H9 (cell line): ENCODE results near the gene CDH7. TPM values are rescaled to one million over a fixed set of nuclear protein-coding genes. Genes with fewer than 3 reads are reported as not detected.

Experiments
- DNase-seq: peaks from one replicate; pipeline ENCODE4 v3.0.0-alpha.2; 2017
- H2AFZ ChIP-seq: one replicate; pipeline ENCODE4 v1.6.1; 2013; ENCODE audit warnings: mild to moderate bottlenecking, low read length, control low read depth, moderate library complexity
- H2AK5ac ChIP-seq: 2 replicates; pipeline ENCODE4 v1.6.1; 2013; ENCODE audit warnings: low read length, control low read depth, mixed read lengths; ENCODE audit not compliant: insufficient read length
- H2BK120ac ChIP-seq: one replicate; pipeline ENCODE4 v1.6.1; 2013; ENCODE audit warnings: low read depth, mild to moderate bottlenecking, low read length, control low read depth, inconsistent platforms; ENCODE audit not compliant: poor library complexity, severe bottlenecking
- H2BK12ac ChIP-seq: 2 replicates; pipeline ENCODE4 v1.6.1; 2013; ENCODE audit warnings: low read length, control low read depth, mixed read lengths, low read depth; ENCODE audit not compliant: insufficient read length
- H2BK15ac ChIP-seq: 2 replicates; pipeline ENCODE4 v1.6.1; 2013; ENCODE audit warnings: low read depth, low read length, control low read depth
- H2BK20ac ChIP-seq: one replicate; pipeline ENCODE4 v1.6.1; 2013; ENCODE audit warnings: low read depth, mild to moderate bottlenecking, low read length, control low read depth, inconsistent platforms; ENCODE audit not compliant: poor library complexity, severe bottlenecking
- H2BK5ac ChIP-seq: 2 replicates; pipeline ENCODE4 v1.6.1; 2013; ENCODE audit warnings: low read length, control low read depth, mixed read lengths; ENCODE audit not compliant: insufficient read length
- H3K14ac ChIP-seq: 2 replicates; pipeline ENCODE4 v1.6.1; 2013; ENCODE audit warnings: low read length, control low read depth; ENCODE audit not compliant: insufficient read depth
- H3K18ac ChIP-seq: 2 replicates; pipeline ENCODE4 v1.6.1; 2013; ENCODE audit warnings: low read depth, mild to moderate bottlenecking, mixed read lengths, low read length, control low read depth; ENCODE audit not compliant: insufficient read length
- H3K23ac ChIP-seq: 2 replicates; pipeline ENCODE4 v1.6.1; 2013; ENCODE audit warnings: low read length, control low read depth, mixed read lengths, low read depth; ENCODE audit not compliant: insufficient read length
- H3K23me2 ChIP-seq: 2 replicates; pipeline ENCODE4 v1.6.1; 2013; ENCODE audit warnings: low read depth, mild to moderate bottlenecking, mixed read lengths, low read length, control low read depth; ENCODE audit not compliant: insufficient read length, poor library complexity, severe bottlenecking
- H3K27ac ChIP-seq: 2 replicates; pipeline ENCODE4 v1.5.1; 2013; ENCODE audit warnings: low read length, control low read depth, mixed read lengths, low read depth; ENCODE audit not compliant: insufficient read length
- H3K27me3 ChIP-seq: 2 replicates; pipeline ENCODE4 v1.6.1; 2013; ENCODE audit warnings: low read length, control low read depth, inconsistent platforms; ENCODE audit not compliant: insufficient read depth
- H3K4ac ChIP-seq: 2 replicates; pipeline ENCODE4 v1.6.1; 2013; ENCODE audit warnings: low read depth, mild to moderate bottlenecking, control low read depth, inconsistent platforms, low read length, moderate library complexity
- H3K4me1 ChIP-seq: 2 replicates; pipeline ENCODE4 v1.6.1; 2013; ENCODE audit warnings: low read length, control low read depth, inconsistent platforms; ENCODE audit not compliant: insufficient read depth
- H3K4me2 ChIP-seq: 2 replicates; pipeline ENCODE4 v1.6.1; 2013; ENCODE audit warnings: low read length, control low read depth, mixed read lengths; ENCODE audit not compliant: insufficient read length, insufficient read depth
- H3K56ac ChIP-seq: 2 replicates; pipeline ENCODE4 v1.6.1; 2013; ENCODE audit warnings: low read depth, mild to moderate bottlenecking, mixed read lengths, low read length, control low read depth; ENCODE audit not compliant: insufficient read length
- H3K79me1 ChIP-seq: 2 replicates; pipeline ENCODE4 v1.6.1; 2013; ENCODE audit warnings: low read depth, mild to moderate bottlenecking, moderate library complexity, low read length, control low read depth, inconsistent platforms; ENCODE audit not compliant: insufficient read depth, poor library complexity, severe bottlenecking
- H3K79me2 ChIP-seq: 2 replicates; pipeline ENCODE4 v1.6.1; 2013; ENCODE audit warnings: low read length, control low read depth, inconsistent platforms; ENCODE audit not compliant: insufficient read depth
- H3K9ac ChIP-seq: 2 replicates; pipeline ENCODE4 v1.6.1; 2013; ENCODE audit warnings: low read length, control low read depth, mixed read lengths; ENCODE audit not compliant: insufficient read length; ENCODE audit errors: extremely low read depth
- H3K9me3 ChIP-seq: one replicate; pipeline ENCODE4 v1.6.1; 2013; ENCODE audit warnings: low read depth, low read length, inconsistent platforms; ENCODE audit not compliant: control insufficient read depth
- H3T11ph ChIP-seq: one replicate; pipeline ENCODE4 v1.6.1; 2013; ENCODE audit warnings: mild to moderate bottlenecking, low read length, control low read depth, inconsistent platforms
- H4K20me1 ChIP-seq: one replicate; pipeline ENCODE4 v1.6.1; 2013; ENCODE audit not compliant: control insufficient read depth, insufficient read length, insufficient read depth
- H4K5ac ChIP-seq: 2 replicates; pipeline ENCODE4 v1.6.1; 2013; ENCODE audit warnings: low read depth, mild to moderate bottlenecking, mixed read lengths, low read length, control low read depth; ENCODE audit not compliant: insufficient read length
- H4K8ac ChIP-seq: replicated peaks from 2 replicates; pipeline ENCODE4 v1.6.1; 2013; ENCODE audit warnings: low read length, control low read depth, mixed read lengths, low read depth; ENCODE audit not compliant: insufficient read length
- H4K91ac ChIP-seq: 2 replicates; pipeline ENCODE4 v1.6.1; 2013; ENCODE audit warnings: low read depth, mild to moderate bottlenecking, moderate library complexity, mixed read lengths, low read length, control low read depth; ENCODE audit not compliant: insufficient read length
- H3K27ac Mint-ChIP-seq, 3 experiments: 2 replicates in 2 of 3; 3 replicates in 1 of 3; pipeline ENCODE4 v1.8.0; 2020 to 2021; ENCODE audit warnings: mixed read lengths in 3 of 3, mild to moderate bottlenecking in 1 of 3, moderate library complexity in 1 of 3
- H3K27me3 Mint-ChIP-seq: 2 replicates; pipeline ENCODE4 v1.8.0; 2021; ENCODE audit warnings: low read depth, mild to moderate bottlenecking, moderate library complexity, mixed read lengths
- H3K36me3 Mint-ChIP-seq, 3 experiments: 2 replicates in 2 of 3; 3 replicates in 1 of 3; pipeline ENCODE4 v1.8.0; 2020 to 2021; ENCODE audit warnings: low read depth in 3 of 3, mixed read lengths in 3 of 3; ENCODE audit not compliant: insufficient read depth in 1 of 3
- H3K4me1 Mint-ChIP-seq, 2 experiments: 2 replicates each; pipeline ENCODE4 v1.8.0; 2020; ENCODE audit warnings: mixed read lengths in 2 of 2
- H3K4me3 Mint-ChIP-seq, 2 experiments: 2 replicates in 1 of 2; 3 replicates in 1 of 2; pipeline ENCODE4 v1.8.0; 2020 to 2021; ENCODE audit warnings: mild to moderate bottlenecking in 2 of 2, mixed read lengths in 2 of 2, moderate library complexity in 1 of 2
- H3K9me3 Mint-ChIP-seq, 2 experiments: 2 replicates in 1 of 2; 3 replicates in 1 of 2; pipeline ENCODE4 v1.8.0; 2020; ENCODE audit warnings: mild to moderate bottlenecking in 2 of 2, mixed read lengths in 2 of 2, moderate library complexity in 1 of 2
- CTCF ChIP-seq: fragments of 200-600 bp; sonication (generic); conservative IDR thresholded peaks from 3 replicates; pipeline ENCODE4 v1.8.0; 2021; ENCODE audit warnings: antibody characterized with exemption, mild to moderate bottlenecking
- WGBS: extraction: QIAGEN DNeasy Blood & Tissue Kit; methylation state at CpG from one replicate; pipeline ENCODE4 v1.1.7; 2013; ENCODE audit warnings: missing lambda C conversion rate, low lambda C conversion rate, mixed read lengths; ENCODE audit not compliant: insufficient read length; ENCODE audit errors: extremely low coverage; 5-methylcytosine and 5-hydroxymethylcytosine counted together
- total RNA-seq: library from RNA; stranded (reverse); gene quantifications from 2 replicates; pipeline ENCODE4 v1.2.1, GENCODE V29; 2021

CDH7 gene
- total RNA-seq, 1 experiment from 2014 or later = 0.13 TPM

DNA sequence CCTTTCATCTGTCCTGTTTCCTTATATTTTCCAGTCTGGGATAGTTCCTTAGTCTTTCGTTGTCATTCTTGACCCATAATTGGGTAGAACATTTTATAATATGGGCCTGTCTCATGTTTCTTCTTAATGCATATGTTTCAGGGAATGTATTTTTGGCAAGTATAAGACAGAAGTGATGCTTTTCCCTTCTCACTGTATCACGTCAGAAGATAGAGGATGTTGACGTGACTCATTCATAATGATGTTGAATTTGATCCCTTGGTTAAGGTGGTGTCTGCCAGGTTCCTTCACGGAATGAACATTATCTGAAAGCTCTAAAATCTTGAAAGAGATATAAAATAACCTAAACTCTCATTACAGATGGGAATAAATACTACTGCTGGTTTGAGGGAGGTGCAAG is 18.8 kb downstream of the CDH7 start:
- Histone ChIP-seq H3K14ac (no peak overlapping the region), H3K56ac (no peak overlapping the region), H3K9me3 (no peaks in the 10 kb centered on the region), H2BK12ac (no peak overlapping the region), H3K79me2 (no peaks in the 10 kb centered on the region), H3K9ac (no peak overlapping the region), H2BK120ac (no peak overlapping the region), H2BK20ac (no peak overlapping the region), H3T11ph (no peak overlapping the region), H3K23ac (no peak overlapping the region), H2AFZ (no peak overlapping the region), H3K18ac (no peak overlapping the region), H3K4me1 (no peaks in the 10 kb centered on the region), H3K79me1 (no peaks in the 10 kb centered on the region), H4K20me1 (no peaks in the 10 kb centered on the region), H4K91ac (no peak overlapping the region), H4K8ac (no peak overlapping the region), H3K23me2 (no peaks in the 10 kb centered on the region), H3K4me2 (no peak overlapping the region), H3K27me3 (no peaks in the 10 kb centered on the region), H3K4ac (no peak overlapping the region), H2BK5ac (no peak overlapping the region), H2AK5ac (no peak overlapping the region), H3K27ac (no peak overlapping the region), H2BK15ac (no peak overlapping the region), H4K5ac (no peak overlapping the region)
- no peak overlapping the region for H3K4me3 Mint-ChIP-seq
- H3K27me3 Mint-ChIP-seq = no peaks in the 10 kb centered on the region
- no peaks in the 10 kb centered on the region for H3K9me3 Mint-ChIP-seq
- no peak for DNase-seq
- no peak overlapping the region for H3K27ac Mint-ChIP-seq
- H3K36me3 Mint-ChIP-seq = no peaks in the 10 kb centered on the region
- peaks cover 0 to 4% of the 10 kb centered on the region in 2 experiments; a peak in 1 of 4 replicates for H3K4me1 Mint-ChIP-seq
- no CpG with 5 or more reads among the region's 4 CpGs for WGBS
- no peak for TF ChIP-seq CTCF
